ENCODE results near the gene CA11. TPM values are rescaled to one million over a fixed set of nuclear protein-coding genes. Genes with fewer than 3 reads are reported as not detected.

The CA11 gene
- total and polyA plus RNA-seq, 2 of the 8 experiments (the other 6 are each of a cell fraction or from before 2014, with no cell fraction given), result 51.7 to 71.4 TPM

- H3K4me2 ChIP-seq (ENCODE audit: insufficient read depth in 1 of 2, low read depth in 2 of 2, low read length in 2 of 2), result no peak overlapping the region
- no peak overlapping the region for H3K27ac ChIP-seq (ENCODE audit: low read depth, low read length)
- no peak for FAIRE-seq
- H2BK12ac ChIP-seq (ENCODE audit: low read depth, low read length), result no peak overlapping the region
- no peak overlapping the region for H4K5ac ChIP-seq (ENCODE audit: insufficient read length, low read depth, low read length)
- 86% methylated on average over 9 of the region's 9 CpGs; no CpG with 5 or more reads in 1 of the 2 experiments for WGBS, 2 experiments (ENCODE audit: extremely low coverage in 1 of 2, insufficient coverage in 1 of 2, insufficient read length in 1 of 2, insufficient replicate concordance in 2 of 2, low coverage in 1 of 2, low lambda C conversion rate in 2 of 2, missing lambda C conversion rate in 1 of 2)
- no peak overlapping the region for H3K4ac ChIP-seq (replicated peaks; ENCODE audit: insufficient read length, low read depth, low read length)
- no peak overlapping the region for H3K9ac ChIP-seq (replicated peaks in 1 of 4; ENCODE audit: extremely low read depth in 1 of 4, low read depth in 3 of 4, low read length in 3 of 4)
- peak overlapping the region; percentile 79; the same call in 1 of the 2 replicates for H4K8ac ChIP-seq (ENCODE audit: extremely low read depth, insufficient read depth, low read length)
- no peak overlapping the region for H2BK15ac ChIP-seq (ENCODE audit: low read length)
- no peak overlapping the region for H2BK20ac ChIP-seq (ENCODE audit: low read length)
- no peak overlapping the region for H3K18ac ChIP-seq (ENCODE audit: extremely low read depth, low read length)
- H3K9me3 ChIP-seq (ENCODE audit: insufficient read depth in 2 of 2, low read depth in 1 of 2, low read length in 1 of 2), result no peaks in the 10 kb centered on the region
- H3K14ac ChIP-seq (ENCODE audit: insufficient read length), result no peak overlapping the region
- H3K56ac ChIP-seq (replicated peaks; ENCODE audit: insufficient read length, low read depth, low read length), result no peak overlapping the region
- POLR2A ChIA-PET (ENCODE audit: partially characterized antibody), result interaction anchor here (27.0 kb wide), 1 partner anchor 20 kb away, joined by 788 read pairs; the partner anchor contains the start of genes DBP, FAM83E, RPL18 and SPHK2
- no peaks in the 10 kb centered on the region for H3K27me3 ChIP-seq (replicated peaks in 1 of 4; ENCODE audit: control insufficient read depth in 3 of 4, extremely low read depth in 1 of 4, insufficient read depth in 3 of 4, low read length in 3 of 4)
- H3K23ac ChIP-seq (ENCODE audit: insufficient read length), result no peak overlapping the region
- no peak for DNase-seq (ENCODE audit: low read depth in 1 of 2, low spot score in 2 of 2)
- H4K91ac ChIP-seq (replicated peaks; ENCODE audit: insufficient read length, low read length), result no peak overlapping the region
- no peak overlapping the region for H2AK5ac ChIP-seq (ENCODE audit: low read depth, low read length)
- H3K79me2 ChIP-seq (ENCODE audit: control insufficient read depth in 1 of 2, insufficient read depth in 2 of 2, low read length in 2 of 2), result no peaks in the 10 kb centered on the region
- H2BK120ac ChIP-seq (replicated peaks; ENCODE audit: low read depth, low read length), result no peak overlapping the region
- CTCF ChIA-PET (ENCODE audit: partially characterized antibody), result interaction anchor here (0.6 to 1.4 kb wide), 2 partner anchors 113 to 936 kb away, joined by 3 to 4 read pairs; no protein-coding TSS in a partner anchor
- H2BK5ac ChIP-seq (ENCODE audit: low read depth, low read length), result no peak overlapping the region
- no peaks in the 10 kb centered on the region for H3K79me1 ChIP-seq (ENCODE audit: low read depth, low read length)
- H3K23me2 ChIP-seq (ENCODE audit: low read depth, low read length), result no peaks in the 10 kb centered on the region; the same call in 1 of the 2 replicates
- peaks cover 2% of the 10 kb centered on the region in 2 experiments for H4K20me1 ChIP-seq (replicated peaks in 1 of 2; ENCODE audit: control insufficient read depth in 1 of 2, insufficient read depth in 2 of 2, low read length in 2 of 2)
- no peak overlapping the region for H2AFZ ChIP-seq (ENCODE audit: low read length)
- no peak overlapping the region for H3K4me3 ChIP-seq (ENCODE audit: extremely low read depth in 1 of 4, insufficient read depth in 2 of 4, low read depth in 3 of 4, low read length in 4 of 4)
- no peaks in the 10 kb centered on the region for H3K36me3 ChIP-seq (ENCODE audit: control insufficient read depth in 2 of 4, insufficient read depth in 4 of 4, low read length in 3 of 4)
- no peaks in the 10 kb centered on the region for H3K4me1 ChIP-seq (replicated peaks in 1 of 4; ENCODE audit: control insufficient read depth in 3 of 4, insufficient read depth in 4 of 4, low read length in 3 of 4)
Measured at GRCh38 chr19:48603001-48603400, 43.0 kb downstream of the CA11 start.

Data from H1 (cell line).